Esophagus squamous epithelium (tissue), 5 donors: Measurements from ENCODE around the gene PTPN14. TPM values are rescaled to one million over a fixed set of nuclear protein-coding genes. Genes with fewer than 3 reads are reported as not detected.

Experiments
- DNase-seq: peaks from one replicate; lab custom pipeline; 2025; lab: John Stamatoyannopoulos, UW
- H3K27ac ChIP-seq, 4 donors: fragments of 200-600 bp; sonication (generic); one replicate each; pipeline ENCODE4 v1.5.1; 2016 to 2019; ENCODE audit warnings: mild to moderate bottlenecking in 1 of 4
- H3K27me3 ChIP-seq, 4 donors: fragments of 200-600 bp; sonication (generic); 1 replicate in 3 of 4; 2 replicates in 1 of 4; pipeline versions ENCODE4 v1.5.1 to v1.6.0; 2017 to 2021; ENCODE audit warnings: antibody characterized with exemption in 1 of 4
- H3K36me3 ChIP-seq, 3 donors: fragments of 200-600 bp; sonication (generic); one replicate each; pipeline ENCODE4 v1.5.1; 2016 to 2019
- H3K4me1 ChIP-seq, 3 donors: fragments of 200-600 bp; sonication (generic); one replicate each; pipeline ENCODE4 v1.5.1; 2017 to 2019
- H3K4me3 ChIP-seq, 4 donors: fragments of 200-600 bp; sonication (generic); 1 replicate in 3 of 4; 2 replicates in 1 of 4; pipeline ENCODE4 v1.5.1; 2016 to 2019; ENCODE audit warnings: mild to moderate bottlenecking in 2 of 4, moderate library complexity in 1 of 4
- H3K9me3 ChIP-seq, 3 donors: fragments of 200-600 bp; sonication (generic); one replicate each; pipeline ENCODE4 v1.5.1; 2016 to 2019
- POLR2A ChIP-seq, 4 donors: fragments of 450-650 bp; IDR thresholded peaks; one replicate each; pipeline ENCODE4 v1.6.1; 2017; ENCODE audit warnings: antibody characterized with exemption in 4 of 4, mild to moderate bottlenecking in 4 of 4, moderate library complexity in 3 of 4
- WGBS, 2 donors: methylation state at CpG; one replicate each; pipeline ENCODE4 v1.1.5; 2018; 5-methylcytosine and 5-hydroxymethylcytosine counted together
- intact Hi-C: fragments of 100-400 bp; cut with DNase I; formaldehyde crosslinking; loops from one replicate; pipeline ENCODE4 v1.15.0; 2022
- total RNA-seq, 4 donors: library from RNA; depleted of rRNA; stranded (reverse); fragments of >200 nt; gene quantifications; one replicate each; pipeline ENCODE4 v1.1.0, GENCODE V29; 2016
- TF ChIP-seq, protein P1 (sequence below), 6 experiments: fragments of 450-650 bp in 4 of 6; fragments of 200-600 bp in 2 of 6; sonication (generic) in 2 of 6; IDR thresholded peaks; one replicate each; pipeline ENCODE4 v1.5.1; 2016 to 2019; ENCODE audit warnings: antibody characterized with exemption in 6 of 6, mild to moderate bottlenecking in 4 of 6, moderate library complexity in 4 of 6
- donor health status: DM: yes; HTN: yes; CAD: no.

PTPN14 gene
- total RNA-seq, 4 donors from 2014 or later: 14.4 to 28.8 (median 15.7) TPM

DNA sequence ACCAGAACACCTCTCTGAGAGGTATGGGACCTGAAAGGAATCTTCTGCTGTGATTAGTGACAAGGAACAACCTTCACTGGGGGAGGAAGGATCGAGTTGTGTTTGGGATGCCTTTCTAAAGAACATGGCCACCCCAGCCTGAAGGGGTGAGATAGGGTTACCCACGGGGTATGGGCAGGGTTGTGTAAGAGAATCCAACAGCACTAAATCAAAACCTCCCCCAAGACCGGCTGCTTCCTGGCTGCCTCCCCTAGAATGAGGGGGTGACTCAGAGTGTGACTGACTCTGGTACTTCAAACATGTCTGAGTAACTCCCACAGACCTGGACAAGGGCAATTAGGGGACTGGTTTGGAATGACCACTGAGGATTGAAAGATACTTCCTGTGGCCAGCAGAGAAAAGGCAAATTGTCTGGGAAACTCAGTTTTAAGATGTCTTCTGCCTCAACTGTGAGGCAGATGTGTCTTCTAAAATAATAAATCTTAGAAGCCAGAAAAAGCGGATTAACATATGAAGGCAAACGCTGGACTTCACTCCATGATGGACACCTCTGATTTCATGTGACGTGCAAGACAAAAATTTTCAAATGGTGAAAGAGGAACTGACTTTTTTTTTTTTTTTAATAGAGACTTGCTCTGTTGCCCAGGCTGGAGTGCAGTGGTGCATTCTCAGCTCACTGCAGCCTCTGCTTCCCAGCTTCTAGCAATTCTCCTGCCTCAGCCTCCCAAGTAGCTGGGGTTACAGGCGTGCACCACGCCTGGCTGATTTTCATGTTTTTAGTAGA, 6.7 kb upstream of the PTPN14 start:
- DNase-seq: no peak
- TF ChIP-seq, protein P1, sequence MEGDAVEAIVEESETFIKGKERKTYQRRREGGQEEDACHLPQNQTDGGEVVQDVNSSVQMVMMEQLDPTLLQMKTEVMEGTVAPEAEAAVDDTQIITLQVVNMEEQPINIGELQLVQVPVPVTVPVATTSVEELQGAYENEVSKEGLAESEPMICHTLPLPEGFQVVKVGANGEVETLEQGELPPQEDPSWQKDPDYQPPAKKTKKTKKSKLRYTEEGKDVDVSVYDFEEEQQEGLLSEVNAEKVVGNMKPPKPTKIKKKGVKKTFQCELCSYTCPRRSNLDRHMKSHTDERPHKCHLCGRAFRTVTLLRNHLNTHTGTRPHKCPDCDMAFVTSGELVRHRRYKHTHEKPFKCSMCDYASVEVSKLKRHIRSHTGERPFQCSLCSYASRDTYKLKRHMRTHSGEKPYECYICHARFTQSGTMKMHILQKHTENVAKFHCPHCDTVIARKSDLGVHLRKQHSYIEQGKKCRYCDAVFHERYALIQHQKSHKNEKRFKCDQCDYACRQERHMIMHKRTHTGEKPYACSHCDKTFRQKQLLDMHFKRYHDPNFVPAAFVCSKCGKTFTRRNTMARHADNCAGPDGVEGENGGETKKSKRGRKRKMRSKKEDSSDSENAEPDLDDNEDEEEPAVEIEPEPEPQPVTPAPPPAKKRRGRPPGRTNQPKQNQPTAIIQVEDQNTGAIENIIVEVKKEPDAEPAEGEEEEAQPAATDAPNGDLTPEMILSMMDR (IDR thresholded peaks at IDR 0.05): no peak
- no peak for TF ChIP-seq POLR2A (IDR thresholded peaks at IDR 0.05)
- 51 to 67% methylated on average over 7 to 8 of the region's 8 CpGs for WGBS, 2 donors
- H3K27ac ChIP-seq: no peak overlapping the region
- intact Hi-C loops: no loop called here
- peaks cover 0 to 14% (median 0%) of the 10 kb centered on the region in 4 donors for H3K27me3 ChIP-seq
- no peaks in the 10 kb centered on the region for H3K36me3 ChIP-seq
- H3K4me1 ChIP-seq: no peaks in the 10 kb centered on the region
- H3K4me3 ChIP-seq: no peak overlapping the region
- no peaks in the 10 kb centered on the region for H3K9me3 ChIP-seq

DNA sequence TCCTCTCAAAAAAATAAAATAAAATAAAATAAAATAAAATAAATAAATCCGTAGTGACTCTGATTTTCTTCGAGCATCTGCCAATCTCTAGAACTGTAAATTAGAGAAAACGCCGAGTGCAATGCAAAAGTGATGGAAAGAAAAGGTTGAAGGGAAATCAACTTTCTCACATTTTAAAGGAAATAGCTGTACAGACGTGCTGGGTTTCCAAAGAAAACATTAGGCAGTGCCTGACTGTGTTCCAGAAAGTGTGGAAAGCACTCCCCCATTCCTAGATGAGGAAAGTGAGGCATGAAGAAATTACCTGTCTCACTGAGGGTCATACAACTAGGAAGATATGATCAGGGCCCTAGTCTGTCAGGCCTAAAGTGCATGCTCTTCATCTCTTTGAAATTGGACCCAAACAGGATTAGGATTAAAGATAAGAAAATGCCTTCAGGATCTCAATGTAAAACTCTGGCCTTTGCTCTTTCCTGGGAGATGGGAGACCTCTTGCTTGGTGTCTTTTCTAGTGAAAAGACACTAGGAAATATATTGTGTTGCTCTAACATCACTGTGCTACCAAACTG, 1.8 kb upstream of the PTPN14 start:
- H3K4me3 ChIP-seq: no peak overlapping the region
- DNase-seq: no peak
- intact Hi-C loops: no loop called here
- H3K9me3 ChIP-seq: no peaks in the 10 kb centered on the region
- TF ChIP-seq POLR2A (IDR thresholded peaks at IDR 0.05): no peak
- TF ChIP-seq, protein P1 (IDR thresholded peaks at IDR 0.05): no peak
- H3K4me1 ChIP-seq: peaks cover 5 to 39% (median 10%) of the 10 kb centered on the region in 3 donors
- 74 to 82% methylated on average over 5 of the region's 5 CpGs for WGBS, 2 donors
- H3K27ac ChIP-seq: peak overlapping the region in 3 of 4 donors; percentile 92 to 98 (median 98)
- no peaks in the 10 kb centered on the region for H3K36me3 ChIP-seq
- H3K27me3 ChIP-seq: peaks cover 0 to 6% (median 0%) of the 10 kb centered on the region in 4 donors

DNA sequence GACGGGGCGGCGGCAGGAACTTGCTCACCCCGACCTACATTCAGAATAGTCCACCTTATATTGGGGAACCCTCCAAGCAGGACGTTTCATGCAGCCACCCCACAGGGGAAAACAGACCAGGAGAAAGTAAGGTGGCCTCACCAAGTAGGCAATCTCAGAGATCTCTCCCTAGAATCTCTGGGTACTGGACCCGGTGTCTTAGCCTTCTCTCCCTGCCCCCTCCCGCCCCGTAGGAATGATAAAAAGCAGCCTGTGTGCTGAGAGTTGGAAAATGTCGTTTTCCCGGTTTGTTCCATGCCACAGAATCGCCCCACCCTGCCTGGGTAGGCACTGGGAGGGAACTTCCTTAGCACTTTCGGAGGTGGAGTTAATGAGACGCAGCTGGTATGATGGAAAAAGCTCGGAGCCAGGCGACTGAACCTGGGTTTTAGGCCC, 789 bp upstream of the PTPN14 start:
- no peaks in the 10 kb centered on the region for H3K9me3 ChIP-seq
- TF ChIP-seq, protein P1 (IDR thresholded peaks at IDR 0.05): no peak
- TF ChIP-seq POLR2A (IDR thresholded peaks at IDR 0.05): peak in 1 of 4 donors; percentile 7
- peaks cover 0 to 6% (median 0%) of the 10 kb centered on the region in 4 donors for H3K27me3 ChIP-seq
- peak overlapping the region; percentile 92 to 98 (median 98) for H3K27ac ChIP-seq
- H3K36me3 ChIP-seq: no peaks in the 10 kb centered on the region
- H3K4me3 ChIP-seq: peak overlapping the region; percentile 60 to 89 (median 78)
- WGBS, 2 donors: 0 to 3% methylated on average over 10 to 11 of the region's 15 CpGs
- intact Hi-C loops: no loop called here
- H3K4me1 ChIP-seq: peaks cover 10 to 50% (median 12%) of the 10 kb centered on the region in 3 donors
- DNase-seq: no peak

DNA sequence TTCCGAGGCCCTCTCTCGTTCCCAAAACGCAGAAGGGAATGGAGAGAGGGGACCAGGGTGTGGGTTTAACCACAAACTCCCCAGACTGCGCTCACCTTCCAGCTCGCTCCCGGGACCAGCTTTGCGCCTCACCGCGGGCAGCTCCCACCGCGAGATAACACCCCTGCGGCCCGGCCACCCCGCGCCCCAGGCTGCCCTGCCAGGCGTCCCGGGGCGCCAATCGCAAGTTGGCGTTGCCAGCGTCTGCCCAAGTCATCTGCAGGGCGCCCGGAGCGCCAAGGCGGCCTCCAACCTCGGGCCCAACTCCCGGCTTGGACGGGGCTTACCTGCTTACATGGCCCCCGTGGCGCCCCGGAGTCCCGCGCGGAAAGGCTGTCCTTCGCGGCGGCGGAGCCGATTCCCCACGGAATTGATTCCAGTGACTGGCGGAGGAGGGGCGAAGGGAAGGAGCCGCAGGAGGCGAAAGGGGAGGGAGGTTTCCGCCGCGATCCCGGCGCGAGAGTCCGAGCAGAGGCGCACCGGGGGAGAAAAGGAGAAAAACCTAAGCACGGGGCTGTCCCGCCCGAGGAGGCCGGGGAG, 456 bp downstream of the PTPN14 start:
- H3K27ac ChIP-seq: peak overlapping the region; percentile 92 to 98 (median 98)
- H3K9me3 ChIP-seq: no peaks in the 10 kb centered on the region
- intact Hi-C loops: no loop called here
- H3K36me3 ChIP-seq: no peaks in the 10 kb centered on the region
- no peak for DNase-seq
- peak overlapping the region; percentile 60 to 89 (median 78) for H3K4me3 ChIP-seq
- TF ChIP-seq, protein P1 (IDR thresholded peaks at IDR 0.05): no peak
- TF ChIP-seq POLR2A (IDR thresholded peaks at IDR 0.05): no peak
- peaks cover 0 to 6% (median 0%) of the 10 kb centered on the region in 4 donors for H3K27me3 ChIP-seq
- WGBS, 2 donors: 14% methylated on average over 2 of the region's 57 CpGs; no CpG with 5 or more reads in 1 of the 2 donors
- H3K4me1 ChIP-seq: peaks cover 10 to 59% (median 12%) of the 10 kb centered on the region in 3 donors
